Upper lobe of left lung (tissue), 4 donors: Measurements from ENCODE around the gene SVOP.
"Not testable (repeated sequence)": the region's sequence is repeated elsewhere in the genome, so short reads cannot be mapped to it uniquely, and the experiment has no call there.

ENCODE experiments used
- CTCF ChIP-seq, 6 experiments: fragments of 450-650 bp in 4 of 6; fragments of 200-600 bp in 2 of 6; sonication (generic) in 2 of 6; IDR thresholded peaks; one replicate each; pipeline ENCODE4 v1.5.1; 2016 to 2019; ENCODE audit warnings: antibody characterized with exemption in 6 of 6
- POLR2A ChIP-seq, 4 donors: fragments of 450-650 bp; IDR thresholded peaks; one replicate each; pipeline ENCODE4 v1.5.1; 2016 to 2017; ENCODE audit warnings: antibody characterized with exemption in 4 of 4, mild to moderate bottlenecking in 2 of 4
- POLR2AphosphoS5 ChIP-seq, 2 donors: sonication (generic); formaldehyde crosslinking; IDR thresholded peaks; one replicate each; pipeline ENCODE4 v1.5.1; 2017; ENCODE audit warnings: antibody characterized with exemption in 2 of 2

DNA sequence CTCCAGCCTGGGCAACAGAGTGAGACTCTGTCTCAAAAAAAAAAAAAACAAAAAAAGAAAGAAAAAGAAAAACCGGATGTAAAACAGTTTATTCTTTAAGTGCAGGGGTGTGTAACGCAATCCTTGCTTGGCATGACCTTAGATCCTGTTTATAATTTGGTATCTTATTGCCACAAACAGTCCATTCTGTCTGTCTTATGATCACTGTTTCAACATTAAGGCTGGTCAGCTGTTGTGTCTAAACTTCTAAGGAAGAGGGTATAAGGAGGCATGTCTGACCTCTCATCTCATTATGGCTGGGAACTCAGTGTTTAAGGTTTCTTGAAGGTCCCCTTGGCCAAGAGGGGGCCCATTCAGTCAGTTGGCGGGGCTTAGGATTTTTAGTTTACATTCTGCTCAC, 27.8 kb upstream of the SVOP start:
- TF ChIP-seq POLR2AphosphoS5, POLR2A, CTCF (IDR thresholded peaks at IDR 0.05): not testable (repeated sequence)
